GM12892 (cell line): ENCODE measurements around the gene PTGS1. TPM values are rescaled to one million over a fixed set of nuclear protein-coding genes. Genes with fewer than 3 reads are reported as not detected.
"Not testable (repeated sequence)": the region's sequence is repeated elsewhere in the genome, so short reads cannot be mapped to it uniquely, and the experiment has no call there.

Experiments used
- DNase-seq: peaks from one replicate; pipeline ENCODE4 v3.0.0; 2011; ENCODE audit not compliant: insufficient read length
- FAIRE-seq: peaks from 2 replicates; lab custom pipeline; 2011; peaks lifted over from hg19 to GRCh38; lab: Jason Lieb, UNC
- POLR2A ChIP-seq: IDR thresholded peaks from 2 replicates; pipeline ENCODE4 v1.6.1; 2011; ENCODE audit warnings: low read depth, low read length, control low read depth
- POLR2AphosphoS5 ChIP-seq: IDR thresholded peaks from 2 replicates; pipeline ENCODE4 v1.6.1; 2011; ENCODE audit warnings: low read depth, low read length, control low read depth
- TAF1 ChIP-seq: IDR thresholded peaks from 2 replicates; pipeline ENCODE4 v1.6.1; 2011; ENCODE audit warnings: low read depth, mild to moderate bottlenecking, control low read depth, low read length, borderline replicate concordance
- polyA plus RNA-seq: library from polyadenylated mRNA; unstranded; fragments of >200 nt; gene quantifications from one replicate; pipeline ENCODE4 v1.2.1, GENCODE V29; 2012; ENCODE audit warnings: missing spikeins, inconsistent platforms; ENCODE audit not compliant: missing spikeins

The PTGS1 gene
- 0.42 TPM for polyA plus RNA-seq

DNA sequence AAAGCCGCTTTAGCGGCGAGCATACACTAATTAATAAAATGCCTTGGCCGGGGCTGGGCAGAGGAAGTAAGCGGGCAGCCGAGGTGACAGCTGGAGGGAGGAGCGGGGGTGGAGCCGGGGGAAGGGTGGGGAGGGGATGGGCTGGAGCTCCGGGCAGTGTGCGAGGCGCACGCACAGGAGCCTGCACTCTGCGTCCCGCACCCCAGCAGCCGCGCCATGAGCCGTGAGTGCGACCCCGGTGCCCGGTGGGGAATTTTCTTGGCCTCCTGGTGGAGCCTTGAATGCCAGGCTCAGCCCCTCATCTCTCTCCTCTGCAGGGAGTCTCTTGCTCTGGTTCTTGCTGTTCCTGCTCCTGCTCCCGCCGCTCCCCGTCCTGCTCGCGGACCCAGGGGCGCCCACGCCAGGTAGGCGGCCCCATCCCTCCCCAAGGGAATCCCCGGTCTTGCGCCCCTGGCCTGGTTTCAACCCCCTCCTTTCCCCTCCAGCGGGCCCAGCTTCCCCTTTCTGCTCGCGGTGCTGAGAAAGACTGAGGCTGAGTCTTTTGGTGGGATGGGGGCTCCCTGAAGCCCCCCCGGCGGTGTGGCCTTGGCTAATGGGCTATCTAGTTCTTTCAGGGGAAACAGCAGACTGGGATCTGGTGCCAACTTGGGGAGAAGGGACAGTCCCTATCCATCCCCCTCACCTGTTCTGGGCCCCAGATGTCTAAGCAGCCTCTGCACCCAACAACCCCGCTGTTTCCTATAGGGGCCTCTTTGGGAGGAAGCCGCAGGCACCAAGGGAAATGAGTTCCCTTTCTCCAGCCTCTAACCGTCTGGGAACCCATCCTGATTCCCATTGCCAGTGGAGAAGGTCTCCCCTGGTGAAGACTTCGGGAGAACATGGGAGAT is at the start of gene PTGS1:
PTGS1 (plus strand) TSS at position 156 of the 887 bp plus-strand sequence; CDS start at position 217, 61 bp downstream.
- no peak for FAIRE-seq
- peak; percentile 51 for DNase-seq
- TF ChIP-seq POLR2A (no peak), TAF1 (no peak), POLR2AphosphoS5 (no peak)

GRCh38 chr9:122322553-122322952 is 48.3 kb upstream of the PTGS1 start:
- no peak for FAIRE-seq
- DNase-seq = no peak
- TF ChIP-seq TAF1 = no peak
- no peak for TF ChIP-seq POLR2AphosphoS5
- no peak for TF ChIP-seq POLR2A

DNA sequence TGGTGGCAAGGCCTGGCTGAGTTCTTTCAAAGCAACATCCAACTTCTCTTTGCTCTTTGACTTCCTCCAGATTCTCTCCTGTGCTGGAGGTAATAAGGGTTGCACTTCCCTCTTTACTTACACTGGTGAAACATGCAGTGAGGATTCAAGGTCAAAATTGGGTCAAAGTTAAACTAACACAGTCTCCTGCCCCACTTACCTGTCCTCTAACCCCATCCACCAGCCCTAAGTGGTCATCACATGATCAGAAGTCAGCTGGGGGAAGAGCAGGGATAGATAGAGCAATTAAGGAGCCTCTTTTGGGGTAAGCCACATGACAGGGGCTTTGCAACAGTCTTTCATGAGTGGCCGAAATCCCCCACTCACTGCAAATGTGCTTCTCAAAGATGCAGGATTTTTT is 46.2 kb upstream of the PTGS1 start:
- not testable (repeated sequence) for DNase-seq, FAIRE-seq

DNA sequence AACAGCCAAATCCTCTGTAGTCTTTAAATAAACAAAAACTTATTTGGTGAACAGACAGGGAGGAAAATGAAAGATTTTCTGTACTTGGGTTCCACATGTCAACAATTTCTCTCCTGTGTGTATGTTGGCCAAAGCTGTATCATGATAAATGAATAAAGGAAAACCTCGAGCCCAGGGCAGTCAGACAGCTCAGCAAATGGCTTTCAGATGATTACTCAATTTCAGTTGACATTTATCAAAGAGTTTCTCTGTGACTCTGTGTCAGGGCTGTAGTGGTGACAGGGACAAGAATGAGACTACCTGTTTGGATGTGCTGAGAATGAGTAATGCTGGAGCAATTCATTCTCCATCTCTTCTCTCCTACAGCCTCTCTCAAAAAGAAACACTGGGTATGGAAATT is 45.7 kb upstream of the PTGS1 start:
- DNase-seq = no peak
- FAIRE-seq = no peak
- TF ChIP-seq TAF1 = no peak
- no peak for TF ChIP-seq POLR2A
- no peak for TF ChIP-seq POLR2AphosphoS5

GRCh38 chr9:122327175-122327574 is 43.6 kb upstream of the PTGS1 start:
- FAIRE-seq (no peak), DNase-seq (no peak)
- TF ChIP-seq POLR2AphosphoS5 = no peak
- no peak for TF ChIP-seq TAF1
- no peak for TF ChIP-seq POLR2A

DNA sequence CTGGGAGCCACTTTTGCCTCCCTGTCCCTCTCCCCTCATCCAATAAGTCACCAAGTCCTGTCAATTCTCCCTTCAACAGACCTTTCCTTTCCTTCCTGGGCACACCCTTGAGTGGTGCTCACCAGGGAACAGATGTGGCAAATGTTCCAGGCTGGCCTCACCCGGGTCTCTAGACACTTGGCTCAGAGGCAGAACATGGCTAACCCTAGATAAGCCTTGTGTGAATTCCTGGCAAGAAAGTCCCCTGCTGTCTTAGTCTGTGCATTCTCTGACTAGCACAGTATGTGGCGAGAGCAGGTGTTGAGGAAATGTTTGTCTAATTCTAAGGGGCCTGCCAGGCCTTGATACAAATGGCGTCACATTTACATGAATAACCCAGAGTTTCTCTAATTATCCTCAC is 41.2 kb upstream of the PTGS1 start:
- FAIRE-seq (no peak), DNase-seq (no peak)
- TF ChIP-seq TAF1 (no peak), POLR2AphosphoS5 (no peak), POLR2A (no peak)

DNA sequence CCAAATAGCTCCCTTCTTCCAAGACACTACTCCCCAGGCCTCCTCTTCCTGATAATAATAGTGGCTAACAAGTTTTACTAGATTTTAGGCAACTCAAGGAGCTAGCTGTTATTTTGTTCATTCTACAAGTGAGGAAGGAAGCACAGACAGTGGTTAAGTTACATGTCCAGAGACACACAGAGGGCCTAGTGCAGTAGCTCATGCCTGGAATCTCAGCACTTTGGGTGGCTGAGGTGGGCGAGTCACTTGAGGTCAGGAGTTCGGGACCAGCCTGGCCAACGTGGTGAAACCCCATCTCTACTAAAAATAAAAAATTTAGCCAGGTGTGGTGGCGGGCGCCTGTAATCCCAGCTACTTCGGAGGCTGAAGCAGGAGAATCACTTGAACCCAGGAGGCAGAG is 40.4 kb upstream of the PTGS1 start:
- not testable (repeated sequence) for FAIRE-seq, DNase-seq

GRCh38 chr9:122331523-122331927 is 39.3 kb upstream of the PTGS1 start:
- no peak for TF ChIP-seq TAF1
- TF ChIP-seq POLR2A = no peak
- TF ChIP-seq POLR2AphosphoS5 = no peak
- no peak for FAIRE-seq
- DNase-seq = no peak

DNA sequence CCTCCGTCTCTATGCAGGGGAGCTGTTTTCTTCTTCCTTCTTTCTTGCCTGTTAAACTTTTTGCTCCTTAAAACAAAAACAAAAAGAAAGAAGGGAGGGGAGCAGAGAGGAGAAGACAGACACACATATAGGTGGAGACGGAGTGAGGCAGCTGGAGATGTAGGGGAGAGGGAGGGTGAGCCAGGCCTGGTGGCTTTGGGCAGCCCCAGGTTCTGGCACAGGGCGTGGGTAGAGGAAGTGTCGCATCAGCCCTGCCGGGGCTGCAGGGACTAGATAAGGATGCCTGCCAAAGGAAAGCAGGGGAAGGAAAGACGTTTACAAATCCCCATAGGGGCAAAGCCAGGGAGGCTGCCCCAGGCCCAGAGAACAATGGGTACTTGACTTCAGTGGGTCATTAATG is 38.7 kb upstream of the PTGS1 start:
- no peak for TF ChIP-seq POLR2A
- TF ChIP-seq POLR2AphosphoS5 = no peak
- TF ChIP-seq TAF1 = no peak
- DNase-seq (no peak), FAIRE-seq (no peak)

DNA sequence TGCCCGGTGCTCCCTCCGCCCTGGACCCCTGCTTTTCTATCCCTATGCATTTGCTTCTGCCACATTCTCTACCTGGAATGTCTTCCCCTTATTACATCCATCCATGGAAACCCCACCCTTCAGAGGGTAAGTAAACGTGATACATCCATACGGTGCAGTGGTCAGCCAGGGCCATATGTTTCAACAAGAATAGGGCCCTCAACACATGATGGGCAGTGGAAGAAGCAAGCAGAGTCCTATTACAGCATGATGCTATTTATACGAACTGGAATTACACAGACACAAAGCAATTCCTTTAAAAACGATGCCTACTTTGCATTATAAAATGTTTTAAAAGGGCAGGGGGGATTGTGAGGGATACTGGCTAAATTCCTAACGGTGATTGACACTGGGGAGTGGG is 38.2 kb upstream of the PTGS1 start:
- DNase-seq (no peak), FAIRE-seq (no peak)
- no peak for TF ChIP-seq TAF1
- TF ChIP-seq POLR2AphosphoS5 = no peak
- TF ChIP-seq POLR2A = no peak

- no peak for TF ChIP-seq POLR2A
- no peak for FAIRE-seq
- DNase-seq = no peak
Observed at GRCh38 chr9:122333169-122333808, 37.5 kb upstream of the PTGS1 start.

DNA sequence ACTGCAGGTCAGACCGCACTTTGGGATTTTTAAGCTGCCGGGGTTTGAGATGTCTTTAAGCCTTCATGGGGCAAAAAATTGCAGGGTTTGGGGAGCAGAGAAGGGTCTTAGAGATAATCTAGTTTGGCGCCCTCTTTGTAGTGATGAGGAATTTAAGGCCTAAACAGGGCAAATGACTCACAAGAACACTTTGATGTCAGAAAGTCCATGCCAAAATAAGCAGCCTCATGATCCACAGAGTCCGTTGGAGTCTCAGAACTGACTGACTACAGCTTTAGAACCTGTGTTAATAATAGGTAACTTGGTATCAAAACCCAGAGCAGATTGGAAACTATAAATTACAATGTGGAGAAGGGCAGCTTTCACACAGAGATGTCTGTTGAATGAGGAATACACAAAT is 35.9 kb upstream of the PTGS1 start:
- DNase-seq = no peak
- no peak for TF ChIP-seq POLR2AphosphoS5
- no peak for TF ChIP-seq TAF1
- TF ChIP-seq POLR2A = no peak
- FAIRE-seq = no peak
